Endothelial cell of umbilical vein (primary cell): ENCODE results near the gene KAZN.

ENCODE experiments used
- EZH2 ChIP-seq: IDR thresholded peaks from 2 replicates; pipeline ENCODE4 v1.6.1; 2012; ENCODE audit warnings: borderline replicate concordance, low read depth, mild to moderate bottlenecking, moderate library complexity, low read length, inconsistent platforms; ENCODE audit not compliant: severe bottlenecking
- JUN ChIP-seq: IDR thresholded peaks from 2 replicates; pipeline ENCODE4 v1.6.1; 2011; ENCODE audit warnings: borderline replicate concordance, low read depth; ENCODE audit not compliant: insufficient read length, insufficient read depth
- MYC ChIP-seq: IDR thresholded peaks from one replicate; pipeline ENCODE4 v1.6.1; 2011; ENCODE audit warnings: mild to moderate bottlenecking, low read depth, low read length
- POLR2A ChIP-seq: IDR thresholded peaks from 2 replicates; pipeline ENCODE4 v1.6.1; 2012; ENCODE audit warnings: low read depth, mild to moderate bottlenecking, control low read depth, low read length
- POLR2AphosphoS5 ChIP-seq: IDR thresholded peaks from 2 replicates; pipeline ENCODE4 v1.6.1; 2012; ENCODE audit warnings: low read depth, mild to moderate bottlenecking, control low read depth, low read length, moderate library complexity; ENCODE audit not compliant: insufficient read depth
- TF ChIP-seq, protein P1 (sequence below), 2 donors: IDR thresholded peaks; 1 replicate in 1 of 2; 2 replicates in 1 of 2; pipeline ENCODE4 v1.5.1; 2011; ENCODE audit warnings: low read length in 2 of 2, mild to moderate bottlenecking in 2 of 2, moderate library complexity in 2 of 2, control low read depth in 1 of 2, inconsistent platforms in 1 of 2, low read depth in 1 of 2; ENCODE audit not compliant: insufficient read depth in 1 of 2; ENCODE audit errors: extremely low read depth in 1 of 2

DNA sequence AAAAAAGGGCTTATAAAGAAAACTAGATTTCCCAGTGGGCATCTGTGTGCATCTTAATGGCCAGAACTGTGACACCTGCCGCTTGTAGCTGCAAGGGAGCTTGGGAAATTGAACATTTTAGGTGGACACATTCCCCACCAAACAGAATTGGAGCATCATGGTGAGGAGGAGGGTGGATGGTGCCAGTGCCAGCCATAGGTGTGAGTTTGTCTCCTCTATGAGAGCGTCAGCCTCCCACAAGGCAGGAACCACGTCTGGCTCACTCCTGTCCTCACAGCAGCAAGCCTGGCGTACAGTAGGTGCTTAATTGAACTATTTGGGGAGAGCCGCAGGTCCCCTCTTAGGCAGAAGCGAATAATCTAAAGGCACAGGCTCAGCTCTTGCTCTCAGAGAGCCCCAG is 430.6 kb downstream of the KAZN start:
- no peak for TF ChIP-seq EZH2
- TF ChIP-seq, protein P1, sequence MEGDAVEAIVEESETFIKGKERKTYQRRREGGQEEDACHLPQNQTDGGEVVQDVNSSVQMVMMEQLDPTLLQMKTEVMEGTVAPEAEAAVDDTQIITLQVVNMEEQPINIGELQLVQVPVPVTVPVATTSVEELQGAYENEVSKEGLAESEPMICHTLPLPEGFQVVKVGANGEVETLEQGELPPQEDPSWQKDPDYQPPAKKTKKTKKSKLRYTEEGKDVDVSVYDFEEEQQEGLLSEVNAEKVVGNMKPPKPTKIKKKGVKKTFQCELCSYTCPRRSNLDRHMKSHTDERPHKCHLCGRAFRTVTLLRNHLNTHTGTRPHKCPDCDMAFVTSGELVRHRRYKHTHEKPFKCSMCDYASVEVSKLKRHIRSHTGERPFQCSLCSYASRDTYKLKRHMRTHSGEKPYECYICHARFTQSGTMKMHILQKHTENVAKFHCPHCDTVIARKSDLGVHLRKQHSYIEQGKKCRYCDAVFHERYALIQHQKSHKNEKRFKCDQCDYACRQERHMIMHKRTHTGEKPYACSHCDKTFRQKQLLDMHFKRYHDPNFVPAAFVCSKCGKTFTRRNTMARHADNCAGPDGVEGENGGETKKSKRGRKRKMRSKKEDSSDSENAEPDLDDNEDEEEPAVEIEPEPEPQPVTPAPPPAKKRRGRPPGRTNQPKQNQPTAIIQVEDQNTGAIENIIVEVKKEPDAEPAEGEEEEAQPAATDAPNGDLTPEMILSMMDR (IDR thresholded peaks at IDR 0.05; ENCODE audit: extremely low read depth in 1 of 2, insufficient read depth in 1 of 2, low read depth in 1 of 2, low read length in 2 of 2): no peak
- TF ChIP-seq POLR2AphosphoS5: no peak
- no peak for TF ChIP-seq POLR2A
- no peak for TF ChIP-seq JUN
- no peak for TF ChIP-seq MYC
